K562 (cell line): ENCODE measurements around the gene NXN. TPM values are rescaled to one million over a fixed set of nuclear protein-coding genes. Genes with fewer than 3 reads are reported as not detected.

Source experiments
- ATAC-seq: fragments of 200-7000 bp; cut with Tn5 transposase; 3 replicates; pipeline ENCODE4 v1.9.1; 2020; ENCODE audit warnings: moderate library complexity
- BruUV-seq: library from RNA; stranded (reverse); fragments of 400-500 nt; replicated peaks from 2 replicates; lab custom pipeline; 2021; lab: Mats Ljungman, UMichigan
- CTCF ChIA-PET: fragments of 300-600 bp; formaldehyde crosslinking; extraction: SDS; loops from one replicate; lab custom pipeline; 2021; ENCODE audit warnings: low intra/inter-chr PET ratio; lab: Yijun Ruan, JAX
- POLR2A ChIA-PET: fragments of 300-600, 350-650 bp; sonication (Branson Sonifier 250); formaldehyde crosslinking; extraction: SDS; loops from one replicate; lab custom pipeline; 2021; ENCODE audit warnings: antibody characterized with exemption, inconsistent platforms; lab: Yijun Ruan, JAX
- DNase-seq, 4 experiments: peaks; one replicate each; pipeline versions ENCODE4 v3.0.0 to v3.0.0-alpha.2; 2011 to 2018; ENCODE audit warnings: low spot score in 3 of 4, mixed read lengths in 3 of 4; ENCODE audit errors: extremely low read depth in 1 of 4
- FAIRE-seq: peaks from 2 replicates; lab custom pipeline; 2011; peaks lifted over from hg19 to GRCh38; lab: Jason Lieb, UNC
- H2AFZ ChIP-seq: 2 replicates; pipeline ENCODE4 v1.6.0; 2011; ENCODE audit warnings: low read depth, low read length, control low read depth, inconsistent platforms
- H3K27ac ChIP-seq: fragments of 200-600 bp; 3 replicates; pipeline ENCODE4 v1.8.0; 2011; ENCODE audit warnings: low read depth, mild to moderate bottlenecking, control low read depth, inconsistent platforms, low read length, moderate library complexity, mixed read lengths; ENCODE audit errors: extremely low read depth
- H3K27me3 ChIP-seq, 2 experiments: fragments of 300-600 bp in 1 of 2; 2 replicates in 1 of 2; 3 replicates in 1 of 2; pipeline versions ENCODE4 v1.6.0 to v1.8.0; 2011; ENCODE audit warnings: inconsistent platforms in 2 of 2, low read length in 2 of 2, mild to moderate bottlenecking in 1 of 2, mixed read lengths in 1 of 2, moderate library complexity in 1 of 2; ENCODE audit not compliant: control insufficient read depth in 2 of 2, insufficient read depth in 2 of 2
- H3K36me3 ChIP-seq: fragments of 300-600 bp; 3 replicates; pipeline ENCODE4 v1.8.0; 2011; ENCODE audit warnings: mild to moderate bottlenecking, low read length, inconsistent platforms; ENCODE audit not compliant: control insufficient read depth, insufficient read depth
- H3K4me1 ChIP-seq, 2 experiments: fragments of 200-600 bp in 1 of 2; replicated peaks in 1 of 2; 2 replicates in 1 of 2; 3 replicates in 1 of 2; pipeline versions ENCODE4 v1.5.1 to v1.8.0; 2011; ENCODE audit warnings: inconsistent platforms in 2 of 2, low read length in 2 of 2, mild to moderate bottlenecking in 1 of 2, mixed read lengths in 1 of 2, moderate library complexity in 1 of 2; ENCODE audit not compliant: control insufficient read depth in 2 of 2, insufficient read depth in 2 of 2
- H3K4me2 ChIP-seq: 2 replicates; pipeline ENCODE4 v1.6.1; 2011; ENCODE audit warnings: low read length, control low read depth, inconsistent platforms, mixed read lengths; ENCODE audit not compliant: insufficient read depth
- H3K4me3 ChIP-seq: fragments of 200-600 bp; sonication (generic), shearing (Covaris generic); 2 replicates; pipeline ENCODE4 v1.5.1; 2016; ENCODE audit warnings: control low read depth, inconsistent platforms
- H3K79me2 ChIP-seq: fragments of 200-600 bp; 3 replicates; pipeline ENCODE4 v1.8.0; 2011; ENCODE audit warnings: low read length, inconsistent platforms; ENCODE audit not compliant: control insufficient read depth, insufficient read depth
- H3K9ac ChIP-seq, 2 experiments: 2 replicates each; pipeline versions ENCODE4 v1.6.0 to v1.6.1; 2011; ENCODE audit warnings: low read depth in 2 of 2, low read length in 2 of 2, control low read depth in 1 of 2, inconsistent platforms in 1 of 2, mild to moderate bottlenecking in 1 of 2, mixed read lengths in 1 of 2; ENCODE audit not compliant: insufficient read depth in 1 of 2
- H3K9me1 ChIP-seq: one replicate; pipeline ENCODE4 v1.6.0; 2011; ENCODE audit warnings: inconsistent platforms, mild to moderate bottlenecking, low read length, moderate library complexity; ENCODE audit not compliant: control insufficient read depth, insufficient read depth
- H3K9me3 ChIP-seq: replicated peaks from 2 replicates; pipeline ENCODE4 v1.5.1; 2011; ENCODE audit warnings: low read depth, low read length, inconsistent platforms; ENCODE audit not compliant: control insufficient read depth, insufficient read depth
- H4K20me1 ChIP-seq: replicated peaks from 2 replicates; pipeline ENCODE4 v1.6.1; 2011; ENCODE audit warnings: low read length, inconsistent platforms, mixed read lengths; ENCODE audit not compliant: control insufficient read depth, insufficient read depth
- EZH2 ChIP-seq: IDR thresholded peaks from 2 replicates; pipeline ENCODE4 v1.6.1; 2012; ENCODE audit warnings: low read depth, mild to moderate bottlenecking, inconsistent platforms, low read length, borderline replicate concordance
- HEY1 ChIP-seq: fragments of 250-450 bp; sonication (Bioruptor Pico); IDR thresholded peaks from 2 replicates; pipeline ENCODE4 v1.5.0; 2020; ENCODE audit warnings: mild to moderate bottlenecking, moderate library complexity, borderline replicate concordance
- KDM2B ChIP-seq: fragments of 250-450 bp; sonication (Bioruptor Pico); IDR thresholded peaks from 2 replicates; pipeline ENCODE4 v1.8.0; 2021; ENCODE audit warnings: mild to moderate bottlenecking, moderate library complexity
- RAD21 ChIP-seq, 2 experiments: fragments of 250-450 bp in 1 of 2; fragments of 450-650 bp in 1 of 2; sonication (Bioruptor Pico) in 1 of 2; formaldehyde crosslinking in 1 of 2; IDR thresholded peaks in 1 of 2; conservative IDR thresholded peaks in 1 of 2; 2 replicates each; pipeline versions ENCODE4 v1.4.0 to v1.8.0; 2020 to 2022; ENCODE audit warnings: mild to moderate bottlenecking in 2 of 2, moderate library complexity in 1 of 2
- ZBTB1 ChIP-seq: sonication (generic); formaldehyde crosslinking; IDR thresholded peaks from 2 replicates; pipeline ENCODE4 v1.8.1; 2023; ENCODE audit warnings: missing genetic modification reagents, low read depth, mild to moderate bottlenecking, borderline replicate concordance
- ZNF77 ChIP-seq: fragments of 250-450 bp; sonication (Bioruptor Pico); IDR thresholded peaks from 2 replicates; pipeline ENCODE4 v1.5.0; 2020
- WGBS: fragments of 100-300 bp; shearing (Covaris generic); methylation state at CpG from one replicate; pipeline ENCODE4 v1.1.6; 2016; ENCODE audit warnings: low coverage, mixed read lengths; ENCODE audit not compliant: insufficient coverage; ENCODE audit errors: missing lambda C conversion rate; 5-methylcytosine and 5-hydroxymethylcytosine counted together
- in situ Hi-C: fragments of 300-500 bp; cut with MboI; formaldehyde crosslinking; loops from 4 replicates; pipeline ENCODE4 v1.15.0; 2018; ENCODE audit warnings: inconsistent platforms, mixed read lengths
- intact Hi-C: fragments of 100-400 bp; cut with micrococcal nuclease; formaldehyde crosslinking; loops from 2 replicates; pipeline ENCODE4 v1.14.2; 2022
- polyA plus RNA-seq, 8 experiments: library from polyadenylated mRNA; depleted of rRNA in 4 of 8; stranded (reverse) in 5 of 8; unstranded in 3 of 8; fragments of >200 nt; fragmentation: Nextera tagmentation in 2 of 8; fragmentation: Illumina TruSeq in 1 of 8; extraction: Ambion mirVana in 2 of 8; extraction: Trizol in 1 of 8; gene quantifications; 2 replicates each; pipeline versions ENCODE4 v1.2.1 to v1.2.3, GENCODE V29; 2011 to 2014; ENCODE audit warnings: inconsistent platforms in 1 of 8, missing spikeins in 1 of 8
- total RNA-seq, 7 experiments: library from RNA; depleted of rRNA in 6 of 7; stranded (reverse); fragments of >200 nt in 6 of 7; fragmentation: Illumina TruSeq in 2 of 7; extraction: Trizol in 2 of 7; gene quantifications; 2 replicates each; pipeline versions ENCODE4 v1.2.1 to v1.2.3, GENCODE V29; 2011 to 2021; ENCODE audit warnings: low replicate concordance in 1 of 7
- TF ChIP-seq, protein P1 (sequence below): sonication (generic); formaldehyde crosslinking; IDR thresholded peaks from 2 replicates; pipeline ENCODE4 v1.8.1; 2023; ENCODE audit warnings: mild to moderate bottlenecking, missing genetic modification reagents
- TF ChIP-seq, protein P2 (sequence below), 3 experiments: IDR thresholded peaks in 2 of 3; conservative IDR thresholded peaks in 1 of 3; 2 replicates each; pipeline ENCODE4 v1.5.1; 2011 to 2012; ENCODE audit warnings: low read length in 3 of 3, mild to moderate bottlenecking in 3 of 3, control low read depth in 2 of 3, improper control_type of control experiment in 1 of 3, inconsistent platforms in 1 of 3, low read depth in 1 of 3, mixed read lengths in 1 of 3, moderate library complexity in 1 of 3; ENCODE audit not compliant: insufficient read depth in 2 of 3

Gene NXN
- total and polyA plus RNA-seq, 9 of the 15 experiments (the other 6 are each of a cell fraction or from before 2014, with no cell fraction given), result 0.08 to 0.39 (median 0.29) TPM; not detected in 5

- ChIA-PET POLR2A (interaction anchor here (1.0 to 1.2 kb wide), 3 partner anchors 9 to 197 kb away, joined by 3 to 4 read pairs (median 3); partner anchors contain the start of gene TIMM22), CTCF (no interaction called here)
- in situ Hi-C loops, result no loop called here
- ATAC-seq, result no peak
- Histone ChIP-seq H2AFZ (no peak overlapping the region), H3K4me3 (no peak overlapping the region), H3K9me3 (no peaks in the 10 kb centered on the region), H3K36me3 (no peaks in the 10 kb centered on the region), H3K9ac (no peak overlapping the region), H3K4me1 (peaks cover 0 to 4% of the 10 kb centered on the region in 2 experiments; a peak in 1 of 5 replicates), H3K4me2 (no peak overlapping the region), H3K9me1 (no peaks in the 10 kb centered on the region), H4K20me1 (0 out of 2 replicates have a peak, but pooled peaks cover 7% of the 10 kb centered on the region), H3K27ac (no peak overlapping the region)
- intact Hi-C loops, result loop anchor here (5.0 kb wide), 1 partner anchor 198 kb away; the partner anchor contains the start of gene TIMM22
- no TSS peak for BruUV-seq
- FAIRE-seq, result no peak
- WGBS, result 24% methylated on average over 11 of the region's 11 CpGs
- TF ChIP-seq EZH2 (0 out of 2 replicates have a peak, but pooled peaks have one; percentile 44), ZBTB1 (CRISPR knock-in tag) (no peak)
- TF ChIP-seq, all 486 proteins: peak for 1
- H3K79me2 ChIP-seq, result no peaks in the 10 kb centered on the region
- peaks cover 27 to 57% of the 10 kb centered on the region in 2 experiments for H3K27me3 ChIP-seq
- DNase-seq, result no peak
These were observed 180.3 kb downstream of the NXN start for GRCh38 chr17:799261-799660.

DNA sequence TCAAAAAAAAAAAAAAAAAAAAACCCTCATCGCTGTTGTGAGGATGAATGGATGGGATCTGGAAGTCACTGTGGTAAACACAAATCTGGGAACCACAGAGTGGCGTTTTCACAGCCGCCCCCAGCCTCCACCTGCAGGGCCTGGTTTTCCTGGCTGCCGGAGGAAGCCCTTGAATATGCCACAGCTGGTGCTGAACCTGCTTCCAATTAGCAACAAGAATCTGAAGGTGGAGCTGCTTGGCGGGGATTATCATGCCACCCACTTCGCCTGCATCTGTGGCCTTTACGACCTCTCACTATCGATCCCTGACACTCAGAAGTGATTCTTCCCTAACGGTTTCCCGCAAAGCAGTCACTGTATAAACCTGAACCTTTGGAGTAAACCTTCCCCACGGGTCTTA is 181.3 kb downstream of the NXN start:
- in situ Hi-C loops, result no loop called here
- Histone ChIP-seq H3K27ac (no peak overlapping the region), H3K4me2 (no peak overlapping the region), H3K36me3 (no peaks in the 10 kb centered on the region), H3K9me3 (no peaks in the 10 kb centered on the region), H2AFZ (no peak overlapping the region), H3K27me3 (peaks cover 20 to 48% of the 10 kb centered on the region in 2 experiments), H3K4me3 (no peak overlapping the region), H3K4me1 (peaks cover 0 to 4% of the 10 kb centered on the region in 2 experiments; a peak in 1 of 5 replicates), H4K20me1 (0 out of 2 replicates have a peak, but pooled peaks cover 7% of the 10 kb centered on the region), H3K9me1 (no peaks in the 10 kb centered on the region), H3K9ac (no peak overlapping the region), H3K79me2 (no peaks in the 10 kb centered on the region)
- BruUV-seq, result no TSS peak
- ChIA-PET CTCF (no interaction called here), POLR2A (interaction anchor here (1.2 to 1.4 kb wide), 2 partner anchors 10 to 12 kb away, joined by 3 to 5 read pairs; no protein-coding TSS in a partner anchor)
- intact Hi-C loops, result loop anchor here (5.0 kb wide), 1 partner anchor 199 kb away; the partner anchor contains the start of gene TIMM22
- 4% methylated on average over 10 of the region's 11 CpGs for WGBS
- ATAC-seq (no peak), DNase-seq (no peak), FAIRE-seq (no peak)
- TF ChIP-seq, protein P1, sequence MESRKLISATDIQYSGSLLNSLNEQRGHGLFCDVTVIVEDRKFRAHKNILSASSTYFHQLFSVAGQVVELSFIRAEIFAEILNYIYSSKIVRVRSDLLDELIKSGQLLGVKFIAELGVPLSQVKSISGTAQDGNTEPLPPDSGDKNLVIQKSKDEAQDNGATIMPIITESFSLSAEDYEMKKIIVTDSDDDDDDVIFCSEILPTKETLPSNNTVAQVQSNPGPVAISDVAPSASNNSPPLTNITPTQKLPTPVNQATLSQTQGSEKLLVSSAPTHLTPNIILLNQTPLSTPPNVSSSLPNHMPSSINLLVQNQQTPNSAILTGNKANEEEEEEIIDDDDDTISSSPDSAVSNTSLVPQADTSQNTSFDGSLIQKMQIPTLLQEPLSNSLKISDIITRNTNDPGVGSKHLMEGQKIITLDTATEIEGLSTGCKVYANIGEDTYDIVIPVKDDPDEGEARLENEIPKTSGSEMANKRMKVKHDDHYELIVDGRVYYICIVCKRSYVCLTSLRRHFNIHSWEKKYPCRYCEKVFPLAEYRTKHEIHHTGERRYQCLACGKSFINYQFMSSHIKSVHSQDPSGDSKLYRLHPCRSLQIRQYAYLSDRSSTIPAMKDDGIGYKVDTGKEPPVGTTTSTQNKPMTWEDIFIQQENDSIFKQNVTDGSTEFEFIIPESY (CRISPR knock-in tag), result no peak
- TF ChIP-seq, protein P2, sequence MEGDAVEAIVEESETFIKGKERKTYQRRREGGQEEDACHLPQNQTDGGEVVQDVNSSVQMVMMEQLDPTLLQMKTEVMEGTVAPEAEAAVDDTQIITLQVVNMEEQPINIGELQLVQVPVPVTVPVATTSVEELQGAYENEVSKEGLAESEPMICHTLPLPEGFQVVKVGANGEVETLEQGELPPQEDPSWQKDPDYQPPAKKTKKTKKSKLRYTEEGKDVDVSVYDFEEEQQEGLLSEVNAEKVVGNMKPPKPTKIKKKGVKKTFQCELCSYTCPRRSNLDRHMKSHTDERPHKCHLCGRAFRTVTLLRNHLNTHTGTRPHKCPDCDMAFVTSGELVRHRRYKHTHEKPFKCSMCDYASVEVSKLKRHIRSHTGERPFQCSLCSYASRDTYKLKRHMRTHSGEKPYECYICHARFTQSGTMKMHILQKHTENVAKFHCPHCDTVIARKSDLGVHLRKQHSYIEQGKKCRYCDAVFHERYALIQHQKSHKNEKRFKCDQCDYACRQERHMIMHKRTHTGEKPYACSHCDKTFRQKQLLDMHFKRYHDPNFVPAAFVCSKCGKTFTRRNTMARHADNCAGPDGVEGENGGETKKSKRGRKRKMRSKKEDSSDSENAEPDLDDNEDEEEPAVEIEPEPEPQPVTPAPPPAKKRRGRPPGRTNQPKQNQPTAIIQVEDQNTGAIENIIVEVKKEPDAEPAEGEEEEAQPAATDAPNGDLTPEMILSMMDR (IDR thresholded peaks at IDR 0.05 in 2 of 3, conservative IDR thresholded peaks at IDR 0.05 in 1 of 3; ENCODE audit: insufficient read depth in 2 of 3, low read depth in 1 of 3, low read length in 3 of 3), result no peak
- no peak for TF ChIP-seq KDM2B
- no peak for TF ChIP-seq RAD21 (CRISPR knock-in tag; conservative IDR thresholded peaks at IDR 0.05 in 1 of 2, IDR thresholded peaks at IDR 0.05 in 1 of 2)
- no peak for TF ChIP-seq ZNF77 (CRISPR knock-in tag)
- TF ChIP-seq HEY1 (CRISPR knock-in tag), result no peak
